HepG2 (cell line): Measurements from ENCODE around the gene JPH2. TPM values are rescaled to one million over a fixed set of nuclear protein-coding genes. Genes with fewer than 3 reads are reported as not detected.
A peak's percentile ranks its signal among the peaks of the same experiment; 100 is the strongest.

ENCODE experiments used
- HCFC1 ChIP-seq: fragments of 150-350 bp; IDR thresholded peaks from 2 replicates; pipeline ENCODE4 v1.6.1; 2014; ENCODE audit warnings: low read depth, low read length
- IKZF1 ChIP-seq: fragments of 450-650 bp; IDR thresholded peaks from 2 replicates; pipeline ENCODE4 v1.7.1; 2016
- LCORL ChIP-seq, 2 experiments: fragments of 450-650 bp in 1 of 2; sonication (generic) in 1 of 2; formaldehyde crosslinking in 1 of 2; IDR thresholded peaks; 2 replicates each; pipeline versions ENCODE4 v1.5.0 to v1.6.1; 2017 to 2020; ENCODE audit warnings: antibody characterized with exemption in 1 of 2, missing genetic modification reagents in 1 of 2
- MEIS1 ChIP-seq: sonication (generic); formaldehyde crosslinking; IDR thresholded peaks from 2 replicates; pipeline ENCODE4 v1.9.0; 2021; ENCODE audit warnings: mild to moderate bottlenecking, missing genetic modification reagents, moderate library complexity, borderline replicate concordance
- MTF2 ChIP-seq: sonication (generic); formaldehyde crosslinking; IDR thresholded peaks from 2 replicates; pipeline ENCODE4 v1.5.0; 2020; ENCODE audit warnings: missing genetic modification reagents, borderline replicate concordance
- NBN ChIP-seq: fragments of 450-650 bp; conservative IDR thresholded peaks from 2 replicates; pipeline ENCODE4 v1.6.1; 2017
- NONO ChIP-seq, 2 experiments: fragments of 450-650 bp in 1 of 2; sonication (generic) in 1 of 2; formaldehyde crosslinking in 1 of 2; IDR thresholded peaks in 1 of 2; conservative IDR thresholded peaks in 1 of 2; 2 replicates each; pipeline versions ENCODE4 v1.6.1 to v1.8.0; 2017 to 2022; ENCODE audit warnings: mild to moderate bottlenecking in 1 of 2, missing genetic modification reagents in 1 of 2, moderate library complexity in 1 of 2
- RARA ChIP-seq: IDR thresholded peaks from 2 replicates; pipeline ENCODE4 v1.6.1; 2016; ENCODE audit warnings: missing genetic modification reagents, missing compliant biosample characterization
- RNF219 ChIP-seq: sonication (generic); formaldehyde crosslinking; IDR thresholded peaks from 2 replicates; pipeline ENCODE4 v1.5.0; 2020; ENCODE audit warnings: mild to moderate bottlenecking, missing genetic modification reagents
- YEATS4 ChIP-seq: sonication (generic); formaldehyde crosslinking; IDR thresholded peaks from 2 replicates; pipeline ENCODE4 v1.4.0; 2020; ENCODE audit warnings: missing genetic modification reagents, borderline replicate concordance
- ZNF251 ChIP-seq: sonication (generic); formaldehyde crosslinking; IDR thresholded peaks from 2 replicates; pipeline ENCODE4 v1.9.0; 2021; ENCODE audit warnings: mild to moderate bottlenecking, missing genetic modification reagents
- ZNF282 ChIP-seq: fragments of 450-650 bp; IDR thresholded peaks from 2 replicates; pipeline ENCODE4 v1.6.1; 2018; ENCODE audit not compliant: partially characterized antibody
- ZNF30 ChIP-seq: sonication (generic); formaldehyde crosslinking; IDR thresholded peaks from 2 replicates; pipeline ENCODE4 v1.5.0; 2020; ENCODE audit warnings: mild to moderate bottlenecking, missing genetic modification reagents
- ZNF446 ChIP-seq: sonication (generic); formaldehyde crosslinking; IDR thresholded peaks from 2 replicates; pipeline ENCODE4 v1.5.0; 2020; ENCODE audit warnings: mild to moderate bottlenecking, missing genetic modification reagents
- ZNF556 ChIP-seq: sonication (generic); formaldehyde crosslinking; IDR thresholded peaks from 2 replicates; pipeline ENCODE4 v1.4.0; 2020; ENCODE audit warnings: mild to moderate bottlenecking, missing genetic modification reagents, borderline replicate concordance
- ZNF660 ChIP-seq: sonication (generic); formaldehyde crosslinking; IDR thresholded peaks from 2 replicates; pipeline ENCODE4 v1.5.1; 2020; ENCODE audit warnings: mild to moderate bottlenecking, low read depth, missing genetic modification reagents, borderline replicate concordance
- ZNF75D ChIP-seq: sonication (generic); formaldehyde crosslinking; IDR thresholded peaks from 2 replicates; pipeline ENCODE4 v1.8.1; 2023; ENCODE audit warnings: missing genetic modification reagents, mild to moderate bottlenecking, borderline replicate concordance
- ZZZ3 ChIP-seq: sonication (generic); formaldehyde crosslinking; IDR thresholded peaks from 2 replicates; pipeline ENCODE4 v1.4.0; 2020; ENCODE audit warnings: missing genetic modification reagents, mild to moderate bottlenecking, borderline replicate concordance
- polyA plus RNA-seq, 8 experiments: library from polyadenylated mRNA; depleted of rRNA in 3 of 8; stranded (reverse) in 7 of 8; unstranded in 1 of 8; fragments of >200 nt; fragmentation: Illumina TruSeq in 4 of 8; extraction: Trizol in 4 of 8; gene quantifications; 2 replicates each; pipeline versions ENCODE4 v1.2.1 to v1.2.3, GENCODE V29; 2011 to 2016; ENCODE audit warnings: low read depth in 4 of 8, missing spikeins in 1 of 8, mixed read lengths in 1 of 8; ENCODE audit not compliant: insufficient read depth in 1 of 8
- total RNA-seq, 5 experiments: library from RNA; depleted of rRNA; stranded (reverse); fragments of >200 nt; fragmentation: Illumina TruSeq; extraction: Trizol; gene quantifications; 2 replicates each; pipeline ENCODE4 v1.2.3, GENCODE V29; 2016; ENCODE audit warnings: low read depth in 1 of 5
- TF ChIP-seq, protein P1 (sequence below): sonication (generic); formaldehyde crosslinking; IDR thresholded peaks from 2 replicates; pipeline ENCODE4 v1.8.1; 2022; ENCODE audit warnings: low read depth, mild to moderate bottlenecking, missing genetic modification reagents
- TF ChIP-seq, protein P2 (sequence below): IDR thresholded peaks from 2 replicates; pipeline ENCODE4 v1.6.1; 2012; ENCODE audit warnings: low read depth, low read length, improper control_type of control experiment
- TF ChIP-seq, protein P3 (sequence below): sonication (generic); formaldehyde crosslinking; IDR thresholded peaks from 2 replicates; pipeline ENCODE4 v1.4.0; 2020; ENCODE audit warnings: mild to moderate bottlenecking, missing genetic modification reagents

Gene JPH2
- total and polyA plus RNA-seq, 2 of the 13 experiments (the other 11 are each of a cell fraction or from before 2014, with no cell fraction given), result 0.42 TPM; not detected in 1

DNA sequence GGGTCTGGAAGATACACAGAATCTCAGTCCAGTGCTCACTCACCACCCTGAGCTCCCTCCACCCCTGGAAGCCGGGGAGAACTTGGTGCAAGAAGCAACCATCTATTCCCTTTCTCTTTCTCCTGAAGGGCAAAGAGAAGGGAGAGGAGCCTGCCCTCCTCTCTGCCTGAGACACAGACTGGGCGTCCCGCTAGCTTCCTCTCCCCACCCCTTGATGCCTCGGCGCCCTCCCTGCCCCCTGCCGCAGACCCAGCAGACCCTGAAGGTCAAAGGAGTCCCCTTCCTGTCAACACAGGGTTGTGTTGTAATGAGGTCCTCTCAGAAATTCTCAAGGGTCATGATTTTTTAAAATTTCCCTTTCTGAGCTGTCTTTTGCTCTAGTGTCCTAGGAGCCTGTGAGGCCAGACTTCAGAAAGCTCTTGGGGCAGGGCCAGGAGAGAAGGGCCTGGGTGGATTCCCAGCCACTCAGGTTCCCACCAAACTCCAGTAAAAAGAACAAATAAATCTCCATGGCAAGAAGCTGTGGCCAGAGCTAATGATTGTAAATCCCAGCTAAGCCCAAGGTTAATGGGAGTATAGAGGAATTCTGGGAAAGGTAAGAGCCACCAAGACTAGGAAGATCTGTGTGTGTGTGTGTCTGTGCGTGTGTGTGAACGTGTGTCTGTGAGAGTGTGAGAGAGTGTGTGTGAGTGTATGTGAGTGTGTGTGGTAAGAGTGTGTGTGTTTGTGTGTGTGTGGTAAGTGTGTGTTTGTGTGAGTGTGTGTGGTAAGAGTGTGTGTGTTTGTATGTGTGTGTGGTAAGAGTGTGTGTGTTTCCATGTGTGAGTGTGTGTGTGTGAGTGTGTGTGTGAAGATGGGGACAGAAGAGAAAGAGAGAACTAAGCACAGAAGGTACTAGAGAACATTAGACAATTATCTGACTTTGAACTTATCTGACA lies 1.1 kb upstream of the JPH2 start (continued):
- TF ChIP-seq NONO (IDR thresholded peaks at IDR 0.05) (peak; percentile 25; the same call in 1 of the 2 replicates), NONO (CRISPR knock-in tag; conservative IDR thresholded peaks at IDR 0.05) (no peak), ZZZ3 (CRISPR knock-in tag) (peak; percentile 78; the same call in 1 of the 2 replicates), ZNF30 (CRISPR knock-in tag) (no peak), MTF2 (CRISPR knock-in tag) (no peak), ZNF446 (CRISPR knock-in tag) (no peak), IKZF1 (peak; percentile 100), ZNF251 (0 out of 2 replicates have a peak, but pooled peaks have one; percentile 49), RARA (CRISPR knock-in tag) (peak; percentile 47; the same call in 1 of the 2 replicates), YEATS4 (CRISPR knock-in tag) (no peak), ZNF75D (no peak), RNF219 (no peak), ZNF282 (peak; percentile 86), ZNF556 (CRISPR knock-in tag) (peak; percentile 25; the same call in 1 of the 2 replicates), LCORL (IDR thresholded peaks at IDR 0.05) (no peak), LCORL (CRISPR knock-in tag; IDR thresholded peaks at IDR 0.05) (0 out of 2 replicates have a peak, but pooled peaks have one; percentile 22), ZNF660 (CRISPR knock-in tag) (0 out of 2 replicates have a peak, but pooled peaks have one; percentile 37), NBN (peak; percentile 87; the same call in 1 of the 2 replicates), MEIS1 (CRISPR knock-in tag) (peak; percentile 86; the same call in 1 of the 2 replicates), HCFC1 (0 out of 2 replicates have a peak, but pooled peaks have one; percentile 4)
- TF ChIP-seq, protein P1, sequence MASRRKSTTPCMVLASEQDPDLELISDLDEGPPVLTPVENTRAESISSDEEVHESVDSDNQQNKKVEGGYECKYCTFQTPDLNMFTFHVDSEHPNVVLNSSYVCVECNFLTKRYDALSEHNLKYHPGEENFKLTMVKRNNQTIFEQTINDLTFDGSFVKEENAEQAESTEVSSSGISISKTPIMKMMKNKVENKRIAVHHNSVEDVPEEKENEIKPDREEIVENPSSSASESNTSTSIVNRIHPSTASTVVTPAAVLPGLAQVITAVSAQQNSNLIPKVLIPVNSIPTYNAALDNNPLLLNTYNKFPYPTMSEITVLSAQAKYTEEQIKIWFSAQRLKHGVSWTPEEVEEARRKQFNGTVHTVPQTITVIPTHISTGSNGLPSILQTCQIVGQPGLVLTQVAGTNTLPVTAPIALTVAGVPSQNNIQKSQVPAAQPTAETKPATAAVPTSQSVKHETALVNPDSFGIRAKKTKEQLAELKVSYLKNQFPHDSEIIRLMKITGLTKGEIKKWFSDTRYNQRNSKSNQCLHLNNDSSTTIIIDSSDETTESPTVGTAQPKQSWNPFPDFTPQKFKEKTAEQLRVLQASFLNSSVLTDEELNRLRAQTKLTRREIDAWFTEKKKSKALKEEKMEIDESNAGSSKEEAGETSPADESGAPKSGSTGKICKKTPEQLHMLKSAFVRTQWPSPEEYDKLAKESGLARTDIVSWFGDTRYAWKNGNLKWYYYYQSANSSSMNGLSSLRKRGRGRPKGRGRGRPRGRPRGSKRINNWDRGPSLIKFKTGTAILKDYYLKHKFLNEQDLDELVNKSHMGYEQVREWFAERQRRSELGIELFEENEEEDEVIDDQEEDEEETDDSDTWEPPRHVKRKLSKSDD (CRISPR knock-in tag), result no peak
- TF ChIP-seq, protein P2, sequence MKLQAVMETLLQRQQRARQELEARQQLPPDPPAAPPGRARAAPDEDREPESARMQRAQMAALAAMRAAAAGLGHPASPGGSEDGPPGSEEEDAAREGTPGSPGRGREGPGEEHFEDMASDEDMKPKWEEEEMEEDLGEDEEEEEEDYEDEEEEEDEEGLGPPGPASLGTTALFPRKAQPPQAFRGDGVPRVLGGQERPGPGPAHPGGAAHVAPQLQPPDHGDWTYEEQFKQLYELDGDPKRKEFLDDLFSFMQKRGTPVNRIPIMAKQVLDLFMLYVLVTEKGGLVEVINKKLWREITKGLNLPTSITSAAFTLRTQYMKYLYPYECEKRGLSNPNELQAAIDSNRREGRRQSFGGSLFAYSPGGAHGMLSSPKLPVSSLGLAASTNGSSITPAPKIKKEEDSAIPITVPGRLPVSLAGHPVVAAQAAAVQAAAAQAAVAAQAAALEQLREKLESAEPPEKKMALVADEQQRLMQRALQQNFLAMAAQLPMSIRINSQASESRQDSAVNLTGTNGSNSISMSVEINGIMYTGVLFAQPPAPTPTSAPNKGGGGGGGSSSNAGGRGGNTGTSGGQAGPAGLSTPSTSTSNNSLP, result no peak
- TF ChIP-seq, protein P3, sequence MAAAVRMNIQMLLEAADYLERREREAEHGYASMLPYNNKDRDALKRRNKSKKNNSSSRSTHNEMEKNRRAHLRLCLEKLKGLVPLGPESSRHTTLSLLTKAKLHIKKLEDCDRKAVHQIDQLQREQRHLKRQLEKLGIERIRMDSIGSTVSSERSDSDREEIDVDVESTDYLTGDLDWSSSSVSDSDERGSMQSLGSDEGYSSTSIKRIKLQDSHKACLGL (CRISPR knock-in tag), result 0 out of 2 replicates have a peak, but pooled peaks have one; percentile 0
